IgD-negative memory B cell (primary cell): Measurements from ENCODE around the gene DNAH9. TPM values are rescaled to one million over a fixed set of nuclear protein-coding genes. Genes with fewer than 3 reads are reported as not detected.

Experiments
- H3K27ac Mint-ChIP-seq, 3 donors: one replicate each; pipeline ENCODE4 v1.8.0; 2020 to 2022; ENCODE audit warnings: mild to moderate bottlenecking in 3 of 3, mixed read lengths in 3 of 3, moderate library complexity in 1 of 3
- H3K27me3 Mint-ChIP-seq: one replicate; pipeline ENCODE4 v1.8.0; 2021; ENCODE audit warnings: mixed read lengths
- H3K36me3 Mint-ChIP-seq: one replicate; pipeline ENCODE4 v1.8.0; 2020; ENCODE audit warnings: mild to moderate bottlenecking, mixed read lengths
- H3K4me1 Mint-ChIP-seq, 3 donors: one replicate each; pipeline ENCODE4 v1.8.0; 2020 to 2022; ENCODE audit warnings: mixed read lengths in 3 of 3, mild to moderate bottlenecking in 1 of 3
- H3K4me3 Mint-ChIP-seq, 4 donors: one replicate each; pipeline ENCODE4 v1.8.0; 2020 to 2022; ENCODE audit warnings: mild to moderate bottlenecking in 4 of 4, mixed read lengths in 4 of 4, moderate library complexity in 3 of 4
- H3K9me3 Mint-ChIP-seq, 3 donors: one replicate each; pipeline ENCODE4 v1.8.0; 2020 to 2021; ENCODE audit warnings: mixed read lengths in 3 of 3, mild to moderate bottlenecking in 1 of 3
- polyA plus RNA-seq: library from polyadenylated mRNA; unstranded; fragments of 300-500 nt; fragmentation: Illumina TruSeq; gene quantifications from one replicate; pipeline ENCODE4 v1.2.3, GENCODE V29; 2021

Gene DNAH9
- polyA plus RNA-seq, 1 donor from 2014 or later, result not detected

- no peak overlapping the region for H3K27ac Mint-ChIP-seq
- H3K36me3 Mint-ChIP-seq, result no peaks in the 10 kb centered on the region
- no peak overlapping the region for H3K4me3 Mint-ChIP-seq
- no peaks in the 10 kb centered on the region for H3K27me3 Mint-ChIP-seq
- H3K9me3 Mint-ChIP-seq, result peaks cover 0 to 4% (median 2%) of the 10 kb centered on the region in 3 donors
- H3K4me1 Mint-ChIP-seq, result no peaks in the 10 kb centered on the region
These were observed 197.6 kb downstream of the DNAH9 start for GRCh38 chr17:11795906-11796305.

DNA sequence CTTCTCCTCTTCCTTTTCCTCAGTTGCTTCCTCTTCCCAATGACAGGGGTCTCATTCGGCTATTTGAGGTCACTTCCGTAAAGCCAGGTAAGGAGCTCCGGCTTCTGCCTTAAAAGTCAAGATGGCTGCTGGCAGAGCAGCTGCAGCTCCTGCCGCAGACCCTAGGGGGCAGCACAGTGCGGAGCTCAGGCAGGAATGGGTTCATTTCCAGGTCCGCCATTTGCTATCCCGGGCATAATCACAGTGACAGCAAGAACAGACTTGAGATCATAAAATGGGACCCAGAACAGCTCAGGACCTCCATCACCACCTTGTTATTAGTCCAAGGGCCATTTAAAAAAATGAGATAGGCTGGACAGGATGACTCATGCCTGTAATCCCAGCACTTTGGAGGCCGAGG lies 199.5 kb downstream of the DNAH9 start:
- Mint-ChIP-seq H3K4me3 (no peak overlapping the region), H3K4me1 (no peaks in the 10 kb centered on the region), H3K9me3 (peaks cover 0 to 4% (median 0%) of the 10 kb centered on the region in 3 donors), H3K27me3 (no peaks in the 10 kb centered on the region), H3K36me3 (no peaks in the 10 kb centered on the region), H3K27ac (no peak overlapping the region)

- H3K4me3 Mint-ChIP-seq, result peak overlapping the region in 1 of 4 donors; percentile 14
- H3K36me3 Mint-ChIP-seq, result no peaks in the 10 kb centered on the region
- H3K4me1 Mint-ChIP-seq, result peaks cover 0 to 1% (median 0%) of the 10 kb centered on the region in 3 donors
- H3K27ac Mint-ChIP-seq, result no peak overlapping the region
- peaks cover 0 to 5% (median 2%) of the 10 kb centered on the region in 3 donors for H3K9me3 Mint-ChIP-seq
- no peaks in the 10 kb centered on the region for H3K27me3 Mint-ChIP-seq
These were observed 205.1 kb downstream of the DNAH9 start for GRCh38 chr17:11803231-11803969.

GRCh38 chr17:11805138-11805537 lies 206.9 kb downstream of the DNAH9 start:
- Mint-ChIP-seq H3K4me1 (peaks cover 0 to 1% (median 0%) of the 10 kb centered on the region in 3 donors), H3K9me3 (peaks cover 0 to 9% (median 2%) of the 10 kb centered on the region in 3 donors), H3K36me3 (no peaks in the 10 kb centered on the region), H3K27me3 (no peaks in the 10 kb centered on the region), H3K4me3 (no peak overlapping the region), H3K27ac (no peak overlapping the region)

- no peak overlapping the region for H3K4me3 Mint-ChIP-seq
These were observed 207.7 kb downstream of the DNAH9 start for GRCh38 chr17:11805952-11806351.

GRCh38 chr17:11807606-11808005 lies 209.3 kb downstream of the DNAH9 start:
- no peaks in the 10 kb centered on the region for H3K36me3 Mint-ChIP-seq

More at GRCh38 chr17:11805952-11806351, 207.7 kb downstream of the DNAH9 start:
- no peak overlapping the region for H3K27ac Mint-ChIP-seq
- peaks cover 0 to 1% (median 0%) of the 10 kb centered on the region in 3 donors for H3K4me1 Mint-ChIP-seq
- no peaks in the 10 kb centered on the region for H3K36me3 Mint-ChIP-seq
- H3K9me3 Mint-ChIP-seq, result peaks cover 0 to 9% (median 2%) of the 10 kb centered on the region in 3 donors
- H3K27me3 Mint-ChIP-seq, result no peaks in the 10 kb centered on the region

GRCh38 chr17:11813278-11813677 lies 215.0 kb downstream of the DNAH9 start:
- Mint-ChIP-seq H3K4me1 (no peaks in the 10 kb centered on the region), H3K27me3 (no peaks in the 10 kb centered on the region), H3K36me3 (no peaks in the 10 kb centered on the region), H3K27ac (no peak overlapping the region), H3K4me3 (no peak overlapping the region), H3K9me3 (peaks cover 0 to 6% (median 0%) of the 10 kb centered on the region in 3 donors)

More at GRCh38 chr17:11807606-11808005, 209.3 kb downstream of the DNAH9 start:
- peaks cover 0 to 9% (median 2%) of the 10 kb centered on the region in 3 donors for H3K9me3 Mint-ChIP-seq
- no peak overlapping the region for H3K27ac Mint-ChIP-seq
- peaks cover 0 to 1% (median 0%) of the 10 kb centered on the region in 3 donors for H3K4me1 Mint-ChIP-seq
- no peak overlapping the region for H3K4me3 Mint-ChIP-seq
- no peaks in the 10 kb centered on the region for H3K27me3 Mint-ChIP-seq

GRCh38 chr17:11813871-11814270 lies 215.6 kb downstream of the DNAH9 start:
- Mint-ChIP-seq H3K4me1 (no peaks in the 10 kb centered on the region), H3K4me3 (no peak overlapping the region), H3K27ac (no peak overlapping the region), H3K27me3 (no peaks in the 10 kb centered on the region), H3K36me3 (no peaks in the 10 kb centered on the region), H3K9me3 (peaks cover 0 to under 1% (median 0%) of the 10 kb centered on the region in 3 donors)

DNA sequence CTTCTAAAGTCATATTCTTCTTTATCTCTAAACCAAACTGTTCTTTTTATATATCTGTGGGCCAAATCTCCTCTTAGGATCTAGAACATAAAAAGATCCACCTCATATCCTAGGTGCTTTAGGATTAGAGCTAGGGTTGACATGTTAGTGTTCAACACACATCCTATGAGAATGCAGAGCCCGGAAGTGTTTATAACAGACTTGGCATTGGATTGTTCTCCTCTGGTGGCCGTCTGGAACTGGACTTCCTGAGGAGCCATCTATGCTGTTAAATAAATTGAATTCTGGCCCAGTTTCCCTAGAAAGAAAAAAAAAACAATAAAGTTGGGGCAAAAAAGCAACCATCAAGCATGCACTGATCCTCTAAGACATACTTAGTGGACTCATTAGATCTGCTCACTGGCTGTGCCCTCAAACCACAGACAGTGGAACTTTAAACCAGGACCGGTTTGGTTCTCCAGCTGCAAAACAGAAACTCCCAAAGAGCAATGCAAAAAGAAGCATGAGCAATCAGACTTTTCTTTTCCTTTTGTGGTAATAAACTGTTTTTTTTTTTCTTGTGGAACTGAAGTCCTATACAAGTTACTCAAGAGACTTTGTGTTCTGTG lies 216.5 kb downstream of the DNAH9 start:
- H3K36me3 Mint-ChIP-seq, result no peaks in the 10 kb centered on the region
- H3K27me3 Mint-ChIP-seq, result no peaks in the 10 kb centered on the region
- H3K9me3 Mint-ChIP-seq, result no peaks in the 10 kb centered on the region
- no peak overlapping the region for H3K27ac Mint-ChIP-seq
- no peaks in the 10 kb centered on the region for H3K4me1 Mint-ChIP-seq
- H3K4me3 Mint-ChIP-seq, result no peak overlapping the region

DNA sequence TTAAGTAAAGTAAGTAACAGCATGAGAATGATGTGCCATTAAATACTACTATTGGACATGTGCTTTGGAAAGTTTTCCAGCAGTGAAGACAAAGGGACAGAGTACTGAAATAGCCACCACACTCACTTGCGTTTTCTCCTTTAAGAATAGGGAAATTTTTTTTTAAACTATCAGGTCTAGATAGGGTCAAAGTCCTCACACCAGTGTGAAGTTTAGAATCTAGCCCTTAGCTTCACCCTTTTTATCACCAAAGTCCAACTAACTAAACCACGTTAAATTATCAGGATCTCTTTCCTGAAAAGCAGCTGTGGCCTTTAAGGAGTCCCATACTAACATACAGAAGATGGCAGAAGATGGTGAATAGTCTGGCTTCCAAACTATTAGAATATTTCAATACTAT lies 218.1 kb downstream of the DNAH9 start:
- H3K4me3 Mint-ChIP-seq, result no peak overlapping the region
- no peaks in the 10 kb centered on the region for H3K9me3 Mint-ChIP-seq
- H3K27me3 Mint-ChIP-seq, result no peaks in the 10 kb centered on the region
- H3K4me1 Mint-ChIP-seq, result no peaks in the 10 kb centered on the region
- H3K36me3 Mint-ChIP-seq, result no peaks in the 10 kb centered on the region
- no peak overlapping the region for H3K27ac Mint-ChIP-seq

DNA sequence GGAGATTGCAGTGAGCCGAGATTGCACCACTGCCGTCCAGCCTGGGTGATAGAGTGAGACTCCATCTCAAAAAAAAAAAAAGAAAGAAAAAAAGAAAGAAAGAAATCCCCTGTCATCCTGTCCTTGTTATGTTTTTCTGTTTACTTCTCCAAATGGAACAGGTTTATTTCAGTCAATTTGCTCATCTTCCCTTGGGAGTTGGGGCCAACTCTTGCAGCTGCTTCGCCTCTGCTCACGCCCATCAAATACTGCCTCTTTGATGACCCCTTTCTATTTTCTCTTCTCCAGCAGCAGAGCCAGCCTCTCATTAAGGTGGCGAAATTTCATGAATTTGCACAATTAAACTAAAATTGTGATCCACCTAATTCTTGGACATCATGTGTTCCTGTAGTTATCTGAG lies 225.6 kb downstream of the DNAH9 start:
- no peak overlapping the region for H3K4me3 Mint-ChIP-seq

GRCh38 chr17:11825572-11826209 lies 227.4 kb downstream of the DNAH9 start:
- no peak overlapping the region for H3K27ac Mint-ChIP-seq
- H3K9me3 Mint-ChIP-seq, result peaks cover 1 to 5% (median 4%) of the 10 kb centered on the region in 3 donors
- no peaks in the 10 kb centered on the region for H3K27me3 Mint-ChIP-seq
- H3K4me3 Mint-ChIP-seq, result no peak overlapping the region
- H3K4me1 Mint-ChIP-seq, result no peaks in the 10 kb centered on the region
- H3K36me3 Mint-ChIP-seq, result no peaks in the 10 kb centered on the region

More for the DNA sequence above, 225.6 kb downstream of the DNAH9 start:
- Mint-ChIP-seq H3K27me3 (no peaks in the 10 kb centered on the region), H3K27ac (no peak overlapping the region), H3K36me3 (no peaks in the 10 kb centered on the region), H3K4me1 (no peaks in the 10 kb centered on the region), H3K9me3 (peaks cover 0 to 4% (median 1%) of the 10 kb centered on the region in 3 donors)

- no peak overlapping the region for H3K27ac Mint-ChIP-seq
- H3K9me3 Mint-ChIP-seq, result peaks cover 3 to 11% (median 6%) of the 10 kb centered on the region in 3 donors
These were observed 234.3 kb downstream of the DNAH9 start for GRCh38 chr17:11832401-11833137.

DNA sequence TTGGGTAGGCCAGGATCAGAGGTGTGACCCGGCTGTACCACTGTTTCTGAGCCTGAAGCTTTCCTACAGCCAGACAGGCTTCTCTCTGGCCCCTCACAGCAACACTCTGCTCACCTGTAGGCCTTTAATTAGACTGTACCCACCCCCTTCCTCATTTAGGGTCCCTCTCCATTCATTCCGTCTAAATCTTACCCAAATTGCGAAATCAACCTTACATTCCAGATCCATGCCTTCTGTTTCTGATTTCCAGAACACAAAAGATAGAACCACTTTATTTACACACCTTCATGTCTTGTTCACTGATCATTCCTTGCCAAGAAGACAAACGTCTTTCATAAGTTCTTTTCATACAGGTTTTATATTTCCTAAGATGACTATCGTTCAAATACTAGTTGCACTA lies 238.2 kb downstream of the DNAH9 start:
- Mint-ChIP-seq H3K36me3 (no peaks in the 10 kb centered on the region), H3K4me1 (no peaks in the 10 kb centered on the region), H3K27ac (no peak overlapping the region), H3K4me3 (no peak overlapping the region), H3K9me3 (peaks cover 0 to 5% (median 3%) of the 10 kb centered on the region in 3 donors), H3K27me3 (no peaks in the 10 kb centered on the region)

More at GRCh38 chr17:11832401-11833137, 234.3 kb downstream of the DNAH9 start:
- no peaks in the 10 kb centered on the region for H3K36me3 Mint-ChIP-seq
- H3K4me1 Mint-ChIP-seq, result no peaks in the 10 kb centered on the region
- no peaks in the 10 kb centered on the region for H3K27me3 Mint-ChIP-seq
- no peak overlapping the region for H3K4me3 Mint-ChIP-seq

DNA sequence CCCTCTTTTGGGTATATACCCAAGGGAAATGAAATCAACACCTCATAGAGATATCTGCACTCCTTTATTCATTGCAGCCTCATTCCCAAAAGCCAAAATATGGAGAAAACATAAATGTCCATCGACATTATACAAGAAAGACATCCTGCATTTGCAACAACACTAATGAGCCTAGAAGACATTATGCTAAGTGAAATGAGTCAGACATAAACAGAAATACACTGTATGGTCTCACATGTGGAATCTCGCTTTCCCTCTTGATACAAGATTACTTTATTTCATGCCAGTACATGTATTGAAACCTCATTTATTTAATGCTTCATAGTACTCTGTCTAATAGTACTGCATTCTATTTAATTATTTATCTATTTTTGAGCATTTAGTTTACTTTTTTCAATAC lies 241.8 kb downstream of the DNAH9 start:
- no peak overlapping the region for H3K4me3 Mint-ChIP-seq
- H3K36me3 Mint-ChIP-seq, result no peaks in the 10 kb centered on the region
- H3K27me3 Mint-ChIP-seq, result no peaks in the 10 kb centered on the region
- H3K4me1 Mint-ChIP-seq, result no peaks in the 10 kb centered on the region
- no peak overlapping the region for H3K27ac Mint-ChIP-seq
- H3K9me3 Mint-ChIP-seq, result peaks cover 0 to 5% (median 4%) of the 10 kb centered on the region in 3 donors
